Posterior vena cava (tissue), 2 donors: ENCODE measurements around the gene ICAM3. TPM values are rescaled to one million over a fixed set of nuclear protein-coding genes. Genes with fewer than 3 reads are reported as not detected.
"Not testable (repeated sequence)": the region's sequence is repeated elsewhere in the genome, so short reads cannot be mapped to it uniquely, and the experiment has no call there.

ENCODE experiments used
- DNase-seq: peaks from one replicate; pipeline ENCODE4 v3.0.0-alpha.2; 2020; ENCODE audit warnings: low spot score
- intact Hi-C, 2 donors: fragments of 100-400 bp; cut with DNase I; formaldehyde crosslinking; loops; one replicate each; pipeline versions ENCODE4 v1.14.1 to v1.14.2; 2022 to 2023
- long read RNA-seq, 2 donors: library from polyadenylated mRNA; unstranded; transcript quantifications; one replicate each; pipeline ENCODE4 v2.0.0, GENCODE V29; 2020 to 2021
- total RNA-seq, 2 donors: library from RNA; stranded (reverse); fragmentation: NEBNext Ultra II Directional; extraction: Animal tissue kit (Norgen Biotek cat#: 25700); gene quantifications; one replicate each; pipeline ENCODE4 v1.2.1, GENCODE V29; 2021
- donor health status: DM: yes; HTN: yes; CAD: no.
- donor health status: DM: yes; HTN: yes; CAD: no.

ICAM3 gene, protein sequence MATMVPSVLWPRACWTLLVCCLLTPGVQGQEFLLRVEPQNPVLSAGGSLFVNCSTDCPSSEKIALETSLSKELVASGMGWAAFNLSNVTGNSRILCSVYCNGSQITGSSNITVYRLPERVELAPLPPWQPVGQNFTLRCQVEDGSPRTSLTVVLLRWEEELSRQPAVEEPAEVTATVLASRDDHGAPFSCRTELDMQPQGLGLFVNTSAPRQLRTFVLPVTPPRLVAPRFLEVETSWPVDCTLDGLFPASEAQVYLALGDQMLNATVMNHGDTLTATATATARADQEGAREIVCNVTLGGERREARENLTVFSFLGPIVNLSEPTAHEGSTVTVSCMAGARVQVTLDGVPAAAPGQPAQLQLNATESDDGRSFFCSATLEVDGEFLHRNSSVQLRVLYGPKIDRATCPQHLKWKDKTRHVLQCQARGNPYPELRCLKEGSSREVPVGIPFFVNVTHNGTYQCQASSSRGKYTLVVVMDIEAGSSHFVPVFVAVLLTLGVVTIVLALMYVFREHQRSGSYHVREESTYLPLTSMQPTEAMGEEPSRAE
- 10 to 100 TPM in 1 of 2 donors, 1 to 10 TPM in 1; 7.9 to 10.6 TPM for total RNA-seq
- long read RNA-seq, donor 1, partial matches to known transcripts, result 3 of 5 reads
- long read RNA-seq, donor 1, other reads (novel, unspliced or antisense), result 1 of 5 reads
- long read RNA-seq, donor 2, partial matches to known transcripts, result 6 of 9 reads
- long read RNA-seq, donor 2, other reads (novel, unspliced or antisense), result 2 of 9 reads

- intact Hi-C loops, result loop anchor here in 1 of 2 donors (5.0 kb wide), 1 partner anchor 43 kb away; the partner anchor contains the start of gene TYK2
- DNase-seq, result no peak
These were observed at the start of gene ICAM3 for GRCh38 chr19:10339380-10339960. Gene ICAM3, minus strand, starts transcription at chr19:10339624. Its CDS starts 10 bp downstream, at chr19:10339614.

GRCh38 chr19:10388957-10389356 is 49.5 kb upstream of the ICAM3 start:
- intact Hi-C loops, result loop anchor here in 1 of 2 donors (2.0 kb wide), 1 partner anchor 120 kb away; no protein-coding TSS in a partner anchor

DNA sequence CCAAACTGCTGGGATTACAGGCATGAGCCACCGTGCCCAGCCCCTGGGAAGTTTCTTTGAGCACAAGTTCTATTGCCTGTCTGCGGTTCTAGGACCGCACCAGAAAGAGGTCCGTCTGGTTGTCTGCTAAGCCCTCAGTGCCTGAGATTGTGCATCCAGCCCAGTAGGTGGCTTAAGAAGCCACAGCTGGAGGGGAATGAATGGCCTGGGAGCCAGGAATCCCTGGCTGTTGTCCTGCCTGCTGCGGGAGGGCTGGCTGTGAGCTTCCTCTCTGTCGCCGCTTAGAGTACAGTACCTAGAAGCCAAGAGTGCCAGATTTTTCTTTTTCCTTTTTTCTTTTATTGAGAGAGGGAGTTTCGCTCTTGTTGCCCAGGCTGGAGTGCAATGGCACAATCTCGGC is 45.2 kb upstream of the ICAM3 start:
- intact Hi-C loops, result loop anchor here in 1 of 2 donors (2.0 to 5.0 kb wide), 2 partner anchors 47 to 108 kb away; partner anchors contain the start of gene ICAM3
- DNase-seq, result no peak

More at GRCh38 chr19:10388957-10389356, 49.5 kb upstream of the ICAM3 start:
- DNase-seq, result peak; percentile 96

GRCh38 chr19:10383223-10383499 is 43.7 kb upstream of the ICAM3 start:
- intact Hi-C loops, result loop anchor here in 1 of 2 donors (5.0 kb wide), 1 partner anchor 46 kb away; the partner anchor contains the start of gene ICAM3
- DNase-seq, result not testable (repeated sequence)

DNA sequence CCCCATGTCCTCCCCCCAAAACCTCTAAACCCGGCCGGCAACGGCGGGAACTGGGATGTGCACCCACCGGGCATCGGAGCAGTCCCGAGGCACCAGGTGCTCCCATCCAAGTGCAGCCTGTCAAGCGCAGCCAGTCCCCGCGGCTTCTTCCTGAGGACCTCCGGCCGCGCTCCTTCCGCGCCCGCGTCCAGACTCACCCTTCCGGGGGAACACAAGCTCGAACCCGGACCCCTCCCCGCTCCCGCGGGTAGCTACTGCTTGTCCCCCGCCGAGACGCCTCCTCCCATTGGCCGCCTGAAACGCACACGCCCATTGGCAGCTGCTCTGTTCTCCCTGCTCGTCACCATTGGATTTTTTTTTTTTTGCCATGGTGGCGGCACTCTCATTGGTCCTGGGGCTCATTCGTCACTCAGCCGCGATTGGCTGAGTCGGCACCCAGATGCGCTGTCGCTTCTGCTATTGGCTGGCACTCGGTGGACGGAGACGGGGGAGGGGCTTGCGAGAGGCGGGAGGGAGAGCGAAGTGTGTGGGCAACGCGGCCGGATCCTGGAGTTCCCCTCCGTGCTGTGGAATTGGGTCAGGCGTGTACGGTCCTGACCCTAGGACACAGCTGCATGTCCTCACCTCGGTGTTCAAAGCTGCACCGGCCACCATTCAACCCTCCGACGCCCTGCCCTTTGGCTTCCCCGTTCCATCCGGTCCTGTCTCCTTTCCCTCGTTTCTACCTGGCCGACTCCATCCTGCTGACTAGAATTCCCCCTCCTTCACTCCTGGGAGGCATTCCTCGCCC is 41.1 kb upstream of the ICAM3 start, which contains the start of gene TYK2:
Gene TYK2, minus strand, starts transcription at position 260 of the 790 bp plus-strand sequence. CDS start 2,166 bp downstream, outside the sequence.
- intact Hi-C loops, result loop anchor here in 1 of 2 donors (5.0 kb wide), 1 partner anchor 43 kb away; the partner anchor contains the start of gene ICAM3
- DNase-seq, result peak; percentile 98

GRCh38 chr19:10379880-10380312 is 40.5 kb upstream of the ICAM3 start:
- intact Hi-C loops, result loop anchor here in 1 of 2 donors (5.0 kb wide), 1 partner anchor 43 kb away; the partner anchor contains the start of gene ICAM3
- no peak for DNase-seq

GRCh38 chr19:10378124-10378523 is 38.7 kb upstream of the ICAM3 start:
- intact Hi-C loops, result no loop called here
- DNase-seq, result no peak

GRCh38 chr19:10377140-10377640 is 37.8 kb upstream of the ICAM3 start:
- DNase-seq, intact Hi-C loops: not testable (repeated sequence)

- intact Hi-C loops, result no loop called here
- no peak for DNase-seq
These were observed 35.5 kb upstream of the ICAM3 start for GRCh38 chr19:10374931-10375330.

- DNase-seq, result no peak
- intact Hi-C loops, result no loop called here
These were observed 33.3 kb upstream of the ICAM3 start for GRCh38 chr19:10372690-10373089.

DNA sequence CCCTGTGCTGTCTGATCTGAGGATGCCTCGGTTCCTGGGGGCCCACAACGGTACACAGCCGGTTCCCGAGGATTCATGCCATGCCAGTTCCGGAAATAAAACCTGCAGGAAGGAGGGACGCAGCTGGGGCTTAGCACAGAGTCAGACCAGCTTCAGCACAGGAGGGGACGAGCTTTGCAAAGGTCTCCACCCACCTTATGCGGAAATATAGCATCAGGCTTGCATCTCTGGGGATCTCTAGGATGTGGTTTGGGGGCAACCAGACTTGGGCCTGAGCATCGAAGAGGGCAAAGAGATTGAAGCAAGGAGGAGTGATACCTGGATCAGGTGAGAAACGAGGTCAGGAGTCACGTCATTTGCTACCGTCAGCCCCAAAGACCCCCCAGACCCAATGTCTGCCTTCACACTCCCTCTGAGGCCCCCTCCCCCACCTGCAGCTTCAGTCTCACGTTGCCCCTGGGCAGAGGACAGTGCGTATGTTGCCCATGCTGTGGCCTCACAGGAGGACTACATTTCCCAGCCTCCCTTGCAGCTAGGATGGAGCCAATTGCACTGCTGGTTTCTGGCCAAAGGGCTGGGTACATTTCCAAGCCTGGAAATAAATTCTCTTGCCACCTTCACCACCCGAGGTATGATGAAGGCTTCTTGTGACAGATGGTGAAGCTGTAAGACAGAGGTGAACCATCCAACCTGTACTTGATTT is 28.8 kb upstream of the ICAM3 start:
- DNase-seq, result no peak
- intact Hi-C loops, result no loop called here

GRCh38 chr19:10366950-10367512 is 27.6 kb upstream of the ICAM3 start:
- intact Hi-C loops, result not testable (repeated sequence)

GRCh38 chr19:10365518-10365917 is 26.1 kb upstream of the ICAM3 start:
- intact Hi-C loops, result no loop called here

More at GRCh38 chr19:10366950-10367512, 27.6 kb upstream of the ICAM3 start:
- not testable (repeated sequence) for DNase-seq

GRCh38 chr19:10364644-10365043 is 25.2 kb upstream of the ICAM3 start:
- intact Hi-C loops, result no loop called here
- DNase-seq, result no peak

More at GRCh38 chr19:10365518-10365917, 26.1 kb upstream of the ICAM3 start:
- DNase-seq, result no peak

DNA sequence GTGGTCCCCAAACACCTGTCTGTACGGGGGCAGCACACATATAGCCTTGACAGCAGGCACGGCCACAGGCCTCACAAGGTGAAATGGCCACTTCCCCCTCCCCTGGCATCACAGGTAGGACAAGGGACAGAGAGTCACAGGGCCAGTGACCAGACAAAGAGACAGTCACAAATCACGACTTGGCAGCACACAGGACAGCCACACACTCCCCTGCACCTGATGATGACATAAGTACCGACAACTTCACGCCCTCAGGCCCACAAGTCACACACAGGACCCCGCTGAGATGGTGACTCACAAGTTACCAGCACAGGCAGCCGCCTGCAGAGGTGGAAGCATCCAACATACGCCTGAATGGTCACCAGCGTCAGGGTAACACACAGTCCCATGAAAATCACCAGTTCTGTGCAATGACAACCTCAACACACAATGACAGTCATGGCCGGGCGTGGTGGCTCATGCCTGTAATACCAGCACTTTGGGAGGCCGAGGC is 24.4 kb upstream of the ICAM3 start:
- intact Hi-C loops, result no loop called here
- DNase-seq, result no peak

DNA sequence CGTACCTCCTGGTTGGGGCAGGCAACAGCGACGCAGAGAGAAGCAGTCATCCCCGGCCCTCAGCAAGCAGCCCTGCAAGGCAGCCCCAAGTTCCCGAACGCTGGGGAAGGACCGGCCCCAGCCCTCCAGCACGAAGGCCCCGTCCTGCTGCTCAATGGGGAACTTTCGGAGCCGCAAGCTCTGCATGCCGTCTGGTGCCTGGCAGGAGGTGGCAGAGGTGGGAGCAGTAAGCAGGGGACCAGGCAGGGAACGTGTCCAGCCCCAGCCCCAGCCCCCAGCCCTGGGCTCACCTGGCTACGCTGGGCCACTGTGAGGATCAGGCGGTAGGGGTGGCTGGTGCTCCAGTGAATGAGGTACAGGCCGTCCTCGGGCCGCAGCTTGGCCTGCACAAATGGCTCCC is 22.8 kb upstream of the ICAM3 start:
- intact Hi-C loops, result no loop called here
- no peak for DNase-seq

DNA sequence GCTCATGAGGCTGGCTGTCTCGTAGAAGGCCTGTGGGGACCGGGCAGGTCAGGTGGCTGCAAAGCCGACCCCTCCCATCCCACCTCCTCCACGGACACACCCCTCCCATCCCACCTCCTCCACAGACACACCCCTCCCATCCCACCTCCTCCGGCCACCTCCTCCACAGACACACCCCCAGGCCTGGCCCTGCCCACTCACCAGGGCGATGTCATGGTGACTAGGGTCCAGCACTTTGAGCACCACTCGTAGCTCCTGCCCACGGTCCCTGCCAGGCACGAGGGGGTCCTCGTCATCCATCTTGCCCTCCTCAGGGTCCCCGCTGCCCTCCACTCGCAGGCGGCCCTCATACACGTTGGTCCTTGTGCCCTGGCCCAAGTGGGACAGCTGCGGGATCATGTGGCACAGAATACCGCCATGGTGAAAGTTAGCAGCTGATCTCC is 22.2 kb upstream of the ICAM3 start:
- no peak for DNase-seq
- intact Hi-C loops, result no loop called here
